HG02678 (cell line): Measurements from ENCODE around the gene LCE2D.
"Not testable (repeated sequence)": the region's sequence is repeated elsewhere in the genome, so short reads cannot be mapped to it uniquely, and the experiment has no call there.

Experiments used
- ATAC-seq: cut with Tn5 transposase; IDR thresholded peaks from one replicate; pipeline ENCODE4 v1.9.1; 2021; ENCODE audit warnings: mild to moderate bottlenecking, moderate library complexity; ENCODE audit not compliant: unreplicated experiment

Gene LCE2D, protein sequence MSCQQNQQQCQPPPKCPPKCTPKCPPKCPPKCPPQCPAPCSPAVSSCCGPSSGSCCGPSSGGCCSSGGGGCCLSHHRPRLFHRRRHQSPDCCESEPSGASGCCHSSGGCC

DNA sequence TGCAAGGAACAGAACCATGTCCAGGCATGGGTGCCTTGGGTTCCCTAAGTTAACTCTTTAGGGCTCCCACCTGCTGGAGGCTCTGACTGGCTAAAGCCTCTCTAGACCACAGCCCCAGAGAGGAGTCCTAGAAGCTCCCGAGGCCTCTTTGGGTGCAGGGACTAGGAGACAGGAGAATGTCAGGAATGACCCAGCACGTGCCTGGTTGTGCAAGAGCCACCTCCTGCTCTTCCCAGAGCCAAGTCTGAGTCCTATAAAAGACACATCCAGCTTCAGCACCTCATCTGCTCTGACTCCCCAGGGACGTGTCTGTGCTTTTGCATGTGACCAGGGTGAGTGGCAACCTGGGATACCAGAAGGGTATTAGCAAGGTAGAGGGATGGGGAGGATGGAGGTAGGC is at the start of gene LCE2D:
Gene LCE2D, plus strand, starts transcription at position 283 of the 400 bp plus-strand sequence. CDS start 726 bp downstream, outside the sequence.
- ATAC-seq: no peak

DNA sequence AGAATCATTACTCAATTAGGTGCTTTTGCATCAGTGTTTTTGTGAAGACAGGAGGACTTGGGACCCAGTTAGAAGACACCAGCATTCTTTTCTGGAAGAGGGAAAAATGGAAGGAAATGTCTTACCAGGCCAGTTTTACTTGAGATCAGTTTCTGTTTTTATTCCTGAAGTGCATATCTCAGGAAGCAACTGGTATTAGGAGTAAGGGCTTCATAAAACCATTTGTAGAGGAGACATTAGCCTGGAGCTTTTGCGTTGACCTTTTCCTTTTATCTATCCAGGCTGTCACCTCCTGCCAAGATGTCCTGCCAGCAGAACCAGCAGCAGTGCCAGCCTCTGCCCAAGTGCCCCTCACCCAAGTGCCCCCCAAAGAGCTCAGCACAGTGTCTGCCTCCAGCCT is 49.7 kb upstream of the LCE2D start, which contains the start of gene LCE3B:
Gene LCE3B, plus strand, starts transcription at position 301 of the 400 bp plus-strand sequence. Its CDS starts 0 bp downstream, at position 301.
- ATAC-seq: no peak

DNA sequence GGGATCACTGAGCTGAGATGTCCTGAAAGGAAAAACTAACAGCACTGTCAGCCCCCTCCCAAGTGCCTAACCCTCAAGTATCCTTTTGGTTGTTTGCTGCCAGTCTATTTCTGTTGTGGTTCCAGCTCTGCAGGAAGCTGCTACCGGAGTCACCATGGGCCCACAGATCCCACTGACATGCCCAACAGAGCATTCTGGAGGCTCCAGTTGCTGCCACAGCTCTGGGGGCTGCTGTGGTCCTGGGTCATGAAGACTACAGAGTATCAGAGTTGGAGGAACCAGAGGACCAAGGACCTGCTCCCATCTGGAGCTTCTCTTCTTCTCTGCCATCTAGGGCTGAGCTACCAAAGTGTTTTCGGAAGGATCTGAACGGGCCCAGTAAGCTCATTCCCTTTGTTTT is 41.2 kb upstream of the LCE2D start:
- ATAC-seq: no peak

DNA sequence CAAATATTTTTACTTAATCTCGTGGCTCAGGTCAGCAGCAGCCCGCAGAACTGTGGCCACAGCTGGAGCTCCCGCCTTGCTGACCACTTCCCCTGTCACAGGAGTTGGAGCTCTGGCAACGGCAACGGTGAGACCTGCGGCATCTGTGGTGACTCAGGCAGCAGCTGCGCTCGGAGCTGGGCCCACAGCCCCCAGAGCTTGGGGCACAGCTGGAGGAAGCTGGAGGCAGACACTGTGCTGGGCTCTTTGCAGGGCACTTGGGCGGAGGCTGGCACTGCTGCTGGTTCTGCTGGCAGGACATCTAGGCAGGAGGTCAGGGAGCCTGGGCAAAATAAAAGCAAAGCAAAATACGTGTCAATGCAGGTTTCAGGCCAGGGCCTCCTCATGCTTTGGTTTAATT is 40.4 kb upstream of the LCE2D start, which contains the start of gene LCE3A:
Gene LCE3A, minus strand, starts transcription at position 301 of the 400 bp plus-strand sequence. Its CDS starts 0 bp downstream, at position 301.
- no peak for ATAC-seq

DNA sequence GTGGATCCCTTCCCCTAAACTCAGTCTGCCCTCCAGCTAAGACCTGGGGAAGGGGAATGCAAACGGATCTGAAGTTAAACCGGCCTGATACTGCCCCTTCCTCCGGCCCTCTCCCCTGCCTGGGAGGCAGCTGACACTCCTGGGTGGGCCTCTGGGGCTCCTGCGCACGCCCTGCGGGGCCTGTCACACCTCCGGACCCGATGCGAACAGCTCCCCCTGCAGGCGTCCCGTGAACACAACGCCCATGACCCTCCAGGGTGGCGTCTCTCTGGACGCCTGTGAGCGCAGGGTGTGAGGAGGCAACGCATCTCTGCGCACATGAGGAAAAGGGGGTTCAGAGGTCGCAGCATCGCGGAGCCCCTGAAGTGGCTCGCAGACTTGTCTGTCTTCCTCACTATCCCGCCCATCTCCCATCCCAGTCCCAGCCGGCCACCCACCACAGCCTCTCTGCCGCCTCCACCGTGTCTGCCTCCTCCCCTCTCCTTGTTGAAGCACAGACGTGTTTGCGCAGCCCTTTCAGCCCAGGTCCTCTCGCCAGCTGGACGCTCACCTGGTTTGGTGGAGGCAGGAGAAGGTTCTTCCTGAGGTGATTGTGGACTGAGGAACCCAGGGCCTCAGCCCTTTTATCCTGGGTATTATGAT is 39.9 kb upstream of the LCE2D start:
- no peak for ATAC-seq

DNA sequence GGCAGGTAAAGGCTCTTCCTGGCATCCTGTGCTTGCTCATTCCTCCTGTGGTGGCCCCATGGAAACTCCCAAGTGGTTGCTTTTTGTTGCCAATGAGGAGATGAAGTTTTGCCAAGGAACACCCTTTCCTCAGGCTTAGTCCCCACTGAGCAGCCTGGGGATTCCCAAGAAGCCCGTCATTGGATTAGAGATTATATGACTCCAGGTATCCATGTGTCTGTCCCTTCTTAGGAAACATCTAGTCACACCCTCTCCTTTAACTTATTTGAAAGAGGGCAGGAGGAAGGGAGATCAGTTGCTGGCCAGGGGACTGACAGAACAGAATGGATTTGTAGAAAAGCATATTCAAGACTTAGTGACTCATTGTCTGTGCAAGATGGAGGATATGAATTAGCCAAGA is 36.4 kb upstream of the LCE2D start:
- ATAC-seq: no peak

DNA sequence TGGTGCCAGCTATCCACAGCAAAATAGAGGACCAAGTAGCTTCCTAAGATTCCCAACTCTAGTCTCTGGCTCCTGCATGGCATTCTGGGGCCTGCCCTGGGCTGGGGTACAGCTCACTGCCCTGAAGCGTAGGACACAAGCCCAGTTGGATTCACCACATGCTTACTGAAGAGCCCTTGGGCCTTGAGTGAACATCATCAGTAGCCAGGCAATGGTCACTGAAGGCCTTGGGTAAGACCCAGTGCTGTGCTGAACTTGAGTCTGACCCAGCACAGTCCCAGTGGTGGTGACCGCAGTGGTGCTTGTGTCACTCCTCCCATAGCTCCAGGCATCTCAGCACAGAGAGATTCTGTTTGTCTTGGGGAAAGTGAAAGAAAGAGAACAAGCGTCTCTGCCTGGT is 32.6 kb upstream of the LCE2D start:
- ATAC-seq: no peak

DNA sequence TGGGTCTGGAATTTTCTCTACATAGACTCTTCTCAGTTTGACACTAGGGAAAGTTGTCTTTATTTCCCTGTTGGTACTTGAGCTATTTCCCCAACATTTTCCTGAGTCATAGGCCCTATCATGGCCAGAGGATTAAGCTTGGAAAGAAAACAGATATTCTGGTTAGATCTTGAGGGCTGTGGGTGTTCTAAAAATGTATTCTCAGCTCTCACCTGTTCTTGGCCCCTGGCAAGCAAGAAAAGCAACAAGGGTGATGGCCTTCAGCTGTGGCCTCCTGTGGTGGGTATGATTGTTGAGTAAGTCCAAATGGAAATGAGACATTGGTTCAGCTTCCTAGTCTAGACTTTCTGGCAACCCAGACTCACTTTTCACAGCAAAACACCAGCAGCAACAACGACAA is 22.8 kb upstream of the LCE2D start:
- ATAC-seq: no peak

DNA sequence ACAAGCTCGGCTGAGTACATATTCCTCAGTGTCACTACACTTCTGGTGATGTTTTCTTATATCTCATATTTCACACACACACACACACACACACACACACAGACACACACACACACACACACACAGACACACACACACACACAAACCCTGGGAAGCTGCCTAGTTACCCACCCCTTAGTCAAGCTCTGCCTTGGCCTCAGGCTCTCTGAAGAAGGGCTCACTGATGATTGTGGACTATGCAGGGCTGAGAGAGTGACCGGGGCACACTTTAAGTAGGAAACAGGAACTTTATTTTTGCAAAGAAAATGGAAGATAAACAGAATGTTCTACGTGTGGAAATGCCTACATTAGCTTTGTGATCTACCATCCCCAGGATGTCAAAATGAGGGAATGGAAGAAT is 19.2 kb upstream of the LCE2D start:
- ATAC-seq: no peak

DNA sequence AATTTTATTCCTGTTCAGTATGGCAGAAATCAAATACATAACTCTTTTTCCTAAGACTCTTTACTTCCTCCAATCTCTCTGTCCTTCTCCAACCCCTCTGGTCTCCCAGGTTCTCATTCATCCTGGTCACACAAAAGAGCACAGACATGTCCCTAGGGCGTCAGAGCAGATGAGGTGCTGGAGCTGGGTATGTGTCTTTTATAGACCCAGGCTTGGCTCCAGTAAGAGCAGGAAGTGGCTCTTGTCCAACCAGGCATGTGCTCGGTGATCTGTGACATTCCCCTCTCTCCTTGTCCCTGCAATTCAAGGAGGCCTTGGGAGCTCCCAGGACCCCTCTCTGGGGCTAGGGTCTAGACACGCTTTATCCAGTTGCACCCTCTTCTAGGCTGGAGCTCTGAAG is 18.0 kb upstream of the LCE2D start:
- ATAC-seq: no peak

DNA sequence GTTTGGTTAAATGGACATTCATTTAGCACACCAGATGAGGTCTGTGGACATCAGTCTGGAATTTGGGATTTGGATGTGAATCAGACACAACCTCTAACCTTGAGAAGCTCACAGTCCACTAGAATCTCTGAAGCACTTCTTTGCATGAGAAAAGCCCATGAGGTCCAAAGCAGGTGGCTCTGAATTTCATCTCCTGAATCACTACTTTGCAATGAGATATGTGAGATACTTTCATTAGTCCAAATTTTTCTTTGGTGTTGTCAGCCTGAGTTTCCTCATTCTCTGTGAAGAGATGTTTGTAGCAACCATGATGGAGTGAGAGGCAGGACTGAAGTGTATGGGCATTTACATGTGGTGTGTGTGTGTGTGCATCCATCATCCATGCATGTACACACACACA is 16.5 kb upstream of the LCE2D start:
- ATAC-seq: no peak

DNA sequence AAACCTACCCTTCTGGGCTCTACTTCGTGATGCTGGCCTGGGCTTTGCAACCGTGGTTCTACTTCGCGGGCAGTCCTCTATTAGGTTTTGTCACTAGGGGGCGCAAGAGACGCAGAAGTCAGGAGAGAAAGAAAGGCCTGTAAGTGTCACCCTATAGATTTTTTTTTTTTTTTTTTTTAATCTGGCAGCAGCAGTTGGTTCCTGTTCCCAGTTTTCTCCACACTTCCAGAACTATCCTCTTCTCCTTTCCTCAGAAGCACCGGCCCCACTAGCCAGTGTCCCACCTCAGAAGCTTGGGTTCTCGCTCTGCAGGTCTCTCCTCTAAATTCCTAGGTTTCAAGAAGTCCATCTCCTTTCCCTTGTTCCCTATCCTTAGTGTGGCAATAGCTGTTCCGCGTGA is 9.1 kb upstream of the LCE2D start:
- no peak for ATAC-seq

DNA sequence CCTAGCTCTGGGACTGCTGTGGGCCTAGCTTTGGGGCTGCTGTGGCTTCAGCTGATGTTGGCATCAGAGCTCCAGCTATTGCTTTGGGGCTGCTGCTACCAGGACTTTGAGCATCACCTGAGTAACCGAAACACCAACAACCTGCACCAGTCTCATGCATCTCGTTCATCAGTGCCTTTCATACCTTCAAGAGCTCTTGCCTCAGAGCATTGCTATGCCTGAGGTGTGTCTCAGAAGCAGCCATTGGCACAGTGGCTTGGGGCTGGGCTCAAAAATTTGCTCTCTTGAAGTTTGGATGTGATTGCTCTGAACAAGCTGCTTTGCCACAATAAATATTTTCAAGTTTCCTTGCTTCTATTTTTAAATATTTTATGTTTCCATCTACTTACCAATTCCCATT is 6.7 kb upstream of the LCE2D start:
- ATAC-seq: no peak

DNA sequence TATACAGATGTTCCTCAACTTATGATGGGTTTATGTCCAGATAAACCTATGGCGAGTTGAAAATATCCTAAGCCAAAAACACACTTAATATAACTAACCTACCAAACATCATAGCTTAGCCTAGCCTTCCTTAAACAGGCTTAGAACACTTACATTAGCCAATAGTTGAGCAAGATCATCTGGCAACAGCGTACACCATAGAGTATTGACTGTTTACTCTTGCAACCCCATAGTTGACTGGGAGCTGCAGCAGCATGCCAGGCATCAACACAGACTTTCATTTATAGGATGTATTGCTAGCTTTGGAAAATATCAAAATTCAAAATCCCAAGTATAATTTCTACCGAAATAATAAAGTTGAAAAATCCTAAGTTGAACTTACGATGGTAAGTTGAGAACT is 5.5 kb upstream of the LCE2D start:
- no peak for ATAC-seq

DNA sequence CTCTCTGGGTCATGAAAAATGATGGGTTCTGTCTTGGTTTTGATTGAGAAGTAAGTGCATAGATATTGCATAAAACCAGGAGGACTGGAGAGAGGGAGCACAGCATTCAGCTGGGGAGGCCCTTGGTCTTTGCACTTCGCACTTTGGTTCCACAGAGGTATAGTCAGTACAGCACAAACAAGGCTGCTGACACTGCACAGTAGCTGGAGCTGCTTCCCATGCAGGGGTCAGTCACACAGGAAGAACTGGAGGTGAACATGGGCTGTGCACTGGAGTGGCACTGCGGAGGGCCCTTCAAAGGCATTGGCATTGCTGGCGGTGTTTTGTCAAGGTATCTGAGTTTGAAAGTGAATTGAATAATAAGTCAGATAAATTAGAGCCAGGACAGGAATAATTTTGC is 4.5 kb upstream of the LCE2D start:
- no peak for ATAC-seq

DNA sequence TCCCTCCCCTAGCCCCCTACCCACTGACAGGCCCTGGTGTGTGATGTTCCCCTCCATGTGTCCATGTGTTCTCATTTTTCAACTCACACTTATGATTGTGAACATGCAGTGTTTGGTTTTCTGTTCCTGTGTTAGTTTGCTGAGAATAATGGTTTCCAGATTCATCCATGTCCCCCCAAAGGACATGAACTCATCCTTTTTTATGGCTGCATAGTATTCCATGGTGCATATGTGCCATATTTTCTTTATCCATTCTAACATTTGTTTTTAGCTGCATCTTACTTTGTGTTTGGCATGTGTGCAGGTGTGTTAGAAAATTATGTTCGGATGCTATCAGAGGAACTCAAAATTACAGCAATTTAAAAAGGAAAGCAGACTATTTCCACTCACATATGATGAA is 3.0 kb downstream of the LCE2D start:
- not testable (repeated sequence) for ATAC-seq

DNA sequence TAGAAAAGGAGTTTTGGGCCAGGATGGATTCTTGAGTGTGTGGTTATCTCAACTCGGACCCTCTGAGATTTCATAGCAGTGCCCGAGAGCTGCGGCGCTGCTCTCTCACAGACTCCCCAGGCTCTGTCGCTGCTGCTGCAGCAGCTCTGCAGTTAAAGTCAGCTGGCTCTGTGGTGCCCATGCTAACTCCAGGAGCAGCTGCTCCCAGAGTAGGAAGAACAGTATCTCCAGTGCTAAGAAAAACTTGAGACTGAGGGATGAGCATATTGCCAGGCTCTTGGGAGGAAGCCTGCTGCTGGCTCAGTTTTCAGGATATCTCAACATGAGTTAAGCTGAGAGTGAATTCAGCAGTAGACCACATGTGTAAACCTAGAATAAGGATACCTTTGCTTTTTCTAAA is 4.5 kb downstream of the LCE2D start:
- no peak for ATAC-seq

DNA sequence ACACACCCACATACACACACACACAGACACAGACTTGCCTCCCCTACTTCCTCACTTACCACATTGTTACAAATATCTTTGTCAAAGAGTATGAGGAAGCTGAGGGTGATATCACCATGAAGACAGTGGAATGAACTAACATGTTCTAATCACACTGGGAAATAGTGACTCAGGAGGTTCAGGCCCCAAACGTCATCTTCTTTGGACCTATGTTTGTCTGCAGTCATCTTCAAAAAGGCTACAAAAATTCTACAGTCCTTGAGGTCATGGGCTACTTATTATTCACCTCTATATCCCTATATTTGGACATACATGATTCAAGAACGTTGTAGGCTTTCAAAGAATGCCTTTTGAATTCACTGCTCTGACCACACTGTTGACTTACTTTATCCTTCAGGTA is 9.8 kb downstream of the LCE2D start:
- no peak for ATAC-seq

DNA sequence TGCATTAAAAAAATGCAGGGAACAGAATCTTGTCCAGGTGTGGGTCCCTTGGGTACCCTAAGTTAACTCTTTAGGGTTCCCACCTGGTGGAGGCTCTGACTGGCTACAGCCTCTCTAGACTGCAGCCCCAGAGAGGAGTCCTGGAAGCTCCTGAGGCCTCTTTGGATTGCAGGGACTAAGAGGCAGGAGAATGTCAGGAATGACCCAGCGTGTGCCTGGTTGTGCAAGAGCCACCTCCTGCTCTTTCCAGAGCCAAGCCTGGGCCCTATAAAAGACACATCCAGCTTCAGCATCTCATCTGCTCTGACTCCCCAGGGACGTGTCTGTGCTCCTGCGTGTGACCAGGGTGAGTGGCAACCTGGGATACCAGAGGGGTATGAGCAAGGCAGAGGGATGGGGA is 11.8 kb downstream of the LCE2D start, which contains the start of gene LCE2C:
Gene LCE2C, plus strand, starts transcription at position 297 of the 400 bp plus-strand sequence. CDS start 737 bp downstream, outside the sequence.
- ATAC-seq: not testable (repeated sequence)

DNA sequence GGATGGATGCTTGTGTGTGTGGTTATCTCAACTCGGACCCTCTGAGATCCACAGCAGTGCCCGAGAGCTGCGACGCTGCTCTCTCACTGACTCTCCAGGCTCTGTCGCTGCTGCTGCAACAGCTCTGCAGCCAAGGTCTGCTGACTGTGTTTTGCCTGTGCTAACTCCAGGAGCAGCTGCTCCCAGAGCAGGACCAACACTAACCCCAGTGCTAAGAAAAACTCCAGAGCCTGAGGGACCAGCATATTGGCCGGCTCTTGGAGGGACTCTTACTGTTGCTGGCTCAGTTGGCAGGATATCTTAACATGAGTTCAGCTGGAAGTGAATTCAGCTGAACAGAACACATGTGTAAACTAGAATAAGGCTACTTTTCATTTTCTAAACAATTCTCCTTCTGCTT is 16.3 kb downstream of the LCE2D start:
- ATAC-seq: no peak

DNA sequence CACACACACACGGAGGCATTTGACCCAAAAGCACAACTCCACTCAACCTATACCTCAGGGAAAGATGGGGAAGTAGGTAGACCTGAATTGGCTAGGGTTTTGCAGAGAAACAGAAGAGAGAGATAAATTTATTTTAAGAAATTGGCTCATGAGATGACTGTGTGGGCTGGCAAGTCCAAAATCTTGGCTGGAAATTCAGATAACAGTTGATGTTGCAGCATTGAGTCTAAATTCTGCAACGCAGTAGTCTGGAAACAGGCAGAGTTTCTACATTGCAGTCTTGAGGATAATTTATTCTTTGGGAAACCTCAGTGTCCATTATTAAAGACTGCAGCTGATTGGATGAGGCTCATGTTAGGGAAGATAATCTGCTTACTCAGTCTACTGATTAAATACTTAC is 18.4 kb downstream of the LCE2D start:
- ATAC-seq: no peak

DNA sequence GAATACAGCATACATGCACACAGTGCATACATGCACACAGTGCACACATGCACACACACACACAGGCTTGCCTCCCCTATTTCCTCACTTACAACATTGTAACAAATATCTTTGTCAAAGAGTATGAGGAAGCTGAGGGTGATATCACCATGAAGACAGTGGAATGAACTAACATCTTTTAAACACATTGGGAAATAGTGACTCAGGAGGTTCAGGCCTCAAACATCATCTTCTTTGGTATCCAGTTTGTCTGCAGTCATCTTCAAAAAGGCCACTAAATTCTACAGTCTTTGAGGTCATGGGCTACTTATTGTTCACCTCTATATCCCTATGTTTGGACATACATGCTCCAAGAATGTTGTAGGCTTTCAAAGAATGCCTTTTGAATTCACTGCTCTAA is 20.7 kb downstream of the LCE2D start:
- ATAC-seq: no peak

DNA sequence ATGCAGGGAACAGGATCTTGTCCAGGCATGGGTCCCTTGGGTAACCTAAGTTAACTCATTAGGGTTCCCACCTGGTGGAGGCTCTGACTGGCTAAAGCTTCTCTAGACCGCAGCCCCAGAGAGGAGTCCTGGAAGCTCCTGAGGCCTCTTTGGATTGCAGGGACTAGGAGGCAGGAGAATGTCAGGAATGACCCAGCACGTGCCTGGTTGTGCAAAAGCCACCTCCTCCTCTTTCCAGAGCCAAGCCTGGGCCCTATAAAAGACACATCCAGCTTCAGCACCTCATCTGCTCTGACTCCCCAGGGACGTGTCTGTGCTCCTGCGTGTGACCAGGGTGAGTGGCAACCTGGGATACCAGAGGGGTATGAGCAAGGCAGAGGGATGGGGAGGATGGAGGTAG is 22.6 kb downstream of the LCE2D start, which contains the start of gene LCE2B:
Gene LCE2B, plus strand, starts transcription at position 301 of the 400 bp plus-strand sequence. CDS start 721 bp downstream, outside the sequence.
- ATAC-seq: not testable (repeated sequence)
